ENCODE data around the gene SDCBP2.

DNA sequence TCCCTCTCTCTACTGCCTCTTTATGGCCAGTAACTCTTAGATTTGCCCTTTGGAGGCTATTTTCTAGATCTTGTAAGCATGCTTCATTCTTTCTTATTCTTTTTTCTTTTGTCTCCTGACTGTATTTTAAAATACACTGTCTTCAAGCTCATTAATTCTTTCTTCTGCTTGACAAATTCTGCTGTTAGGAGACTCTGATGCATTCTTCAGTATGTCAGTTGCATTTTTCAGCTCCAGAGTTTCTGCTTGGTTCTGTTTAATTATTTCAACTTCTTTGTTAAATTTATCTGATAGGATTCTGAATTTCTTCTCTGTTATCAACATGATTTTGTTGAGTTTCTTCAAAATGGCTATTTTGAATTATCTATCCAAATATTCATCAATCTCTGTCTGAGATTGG is 25.0 kb upstream of the SDCBP2 start:
- no peak for TF ChIP-seq TAF1 (IDR thresholded peaks at IDR 0.05; ENCODE audit: borderline replicate concordance, insufficient read depth, low read length)
- no peak for TF ChIP-seq SIN3A (IDR thresholded peaks at IDR 0.05; ENCODE audit: borderline replicate concordance, insufficient read depth, low read length)
